Activated T-helper 1 cell treated with anti-CD3 and anti-CD28 coated beads, Interleukin-12 subunit alpha, Interleukin-12 subunit beta, Interleukin-2, Interleukin-4 antibody, amounts not matched to agents 30 ng/mL and 10 ng/mL and 1 ng/mL, durations not matched to agents 14 hours and 24 hours and 36 hours (primary cell): ENCODE measurements around the gene SFMBT2. TPM values are rescaled to one million over a fixed set of nuclear protein-coding genes. Genes with fewer than 3 reads are reported as not detected.
"Not testable (repeated sequence)": the region's sequence is repeated elsewhere in the genome, so short reads cannot be mapped to it uniquely, and the experiment has no call there.

Source experiments
- DNase-seq: peaks from one replicate; pipeline ENCODE4 v3.0.0; 2021; ENCODE audit warnings: low spot score
- H3K27ac Mint-ChIP-seq: one replicate; pipeline ENCODE4 v1.8.0; 2021; ENCODE audit warnings: mild to moderate bottlenecking, mixed read lengths
- H3K27me3 Mint-ChIP-seq: one replicate; pipeline ENCODE4 v1.8.0; 2022; ENCODE audit warnings: mild to moderate bottlenecking, moderate library complexity, mixed read lengths; ENCODE audit not compliant: insufficient read depth
- H3K36me3 Mint-ChIP-seq: one replicate; pipeline ENCODE4 v1.8.0; 2021; ENCODE audit warnings: low read depth, mixed read lengths
- H3K4me1 Mint-ChIP-seq: one replicate; pipeline ENCODE4 v1.8.0; 2021; ENCODE audit warnings: low read depth, mixed read lengths
- H3K4me3 Mint-ChIP-seq: one replicate; pipeline ENCODE4 v1.8.0; 2021; ENCODE audit warnings: mild to moderate bottlenecking, moderate library complexity, mixed read lengths
- H3K9me3 Mint-ChIP-seq: one replicate; pipeline ENCODE4 v1.8.0; 2021; ENCODE audit warnings: mixed read lengths
- intact Hi-C: fragments of 100-400 bp; cut with micrococcal nuclease; formaldehyde crosslinking; loops from one replicate; pipeline ENCODE4 v1.15.1; 2024
- total RNA-seq: library from RNA; stranded (reverse); gene quantifications from 2 replicates; pipeline ENCODE4 v1.2.3, GENCODE V29; 2022

The SFMBT2 gene
- total RNA-seq, 1 donor from 2014 or later, result 39.1 TPM

- Mint-ChIP-seq H3K36me3 (peaks cover 18% of the 10 kb centered on the region), H3K4me1 (peaks cover 59% of the 10 kb centered on the region), H3K27me3 (no peaks in the 10 kb centered on the region), H3K27ac (peak overlapping the region; percentile 29), H3K9me3 (no peaks in the 10 kb centered on the region), H3K4me3 (no peak overlapping the region)
- no peak for DNase-seq
- intact Hi-C loops, result no loop called here
These were observed 94.9 kb downstream of the SFMBT2 start for GRCh38 chr10:7315906-7316305.

GRCh38 chr10:7314170-7314569 lies 96.7 kb downstream of the SFMBT2 start:
- H3K36me3 Mint-ChIP-seq, result peaks cover 15% of the 10 kb centered on the region
- H3K4me1 Mint-ChIP-seq, result peaks cover 45% of the 10 kb centered on the region
- H3K4me3 Mint-ChIP-seq, result no peak overlapping the region
- no peaks in the 10 kb centered on the region for H3K27me3 Mint-ChIP-seq
- DNase-seq, result no peak
- peak overlapping the region; percentile 89 for H3K27ac Mint-ChIP-seq
- intact Hi-C loops, result loop anchor here (1.0 kb wide), 3 partner anchors 38 to 95 kb away; no protein-coding TSS in a partner anchor
- no peaks in the 10 kb centered on the region for H3K9me3 Mint-ChIP-seq

- DNase-seq, result no peak
- intact Hi-C loops, result no loop called here
- H3K4me3 Mint-ChIP-seq, result no peak overlapping the region
- peaks cover 15% of the 10 kb centered on the region for H3K36me3 Mint-ChIP-seq
- H3K27me3 Mint-ChIP-seq, result no peaks in the 10 kb centered on the region
- H3K4me1 Mint-ChIP-seq, result peaks cover 28% of the 10 kb centered on the region
- H3K9me3 Mint-ChIP-seq, result peaks cover 5% of the 10 kb centered on the region
- no peak overlapping the region for H3K27ac Mint-ChIP-seq
These were observed 98.4 kb downstream of the SFMBT2 start for GRCh38 chr10:7312488-7312857.

GRCh38 chr10:7311850-7312487 lies 98.9 kb downstream of the SFMBT2 start:
- H3K4me1 Mint-ChIP-seq, result peaks cover 28% of the 10 kb centered on the region
- H3K27me3 Mint-ChIP-seq, DNase-seq, H3K4me3 Mint-ChIP-seq, H3K27ac Mint-ChIP-seq, intact Hi-C loops, H3K9me3 Mint-ChIP-seq: not testable (repeated sequence)
- H3K36me3 Mint-ChIP-seq, result peaks cover 18% of the 10 kb centered on the region

GRCh38 chr10:7311218-7311849 lies 99.5 kb downstream of the SFMBT2 start:
- Mint-ChIP-seq H3K9me3 (peaks cover 14% of the 10 kb centered on the region), H3K4me1 (peaks cover 28% of the 10 kb centered on the region), H3K4me3 (no peak overlapping the region), H3K36me3 (peaks cover 22% of the 10 kb centered on the region), H3K27ac (no peak overlapping the region), H3K27me3 (no peaks in the 10 kb centered on the region)
- intact Hi-C loops, result no loop called here
- no peak for DNase-seq

- Mint-ChIP-seq H3K4me1 (peaks cover 19% of the 10 kb centered on the region), H3K9me3 (peaks cover 14% of the 10 kb centered on the region), H3K27ac (no peak overlapping the region), H3K27me3 (no peaks in the 10 kb centered on the region), H3K36me3 (peaks cover 22% of the 10 kb centered on the region), H3K4me3 (no peak overlapping the region)
- intact Hi-C loops, result no loop called here
- no peak for DNase-seq
These were observed 100.8 kb downstream of the SFMBT2 start for GRCh38 chr10:7310076-7310475.

- DNase-seq, result no peak
- Mint-ChIP-seq H3K4me3 (no peak overlapping the region), H3K36me3 (peaks cover 22% of the 10 kb centered on the region), H3K9me3 (peaks cover 14% of the 10 kb centered on the region), H3K27me3 (no peaks in the 10 kb centered on the region), H3K27ac (no peak overlapping the region), H3K4me1 (peaks cover 8% of the 10 kb centered on the region)
- intact Hi-C loops, result no loop called here
These were observed 102.0 kb downstream of the SFMBT2 start for GRCh38 chr10:7308826-7309225.

GRCh38 chr10:7306616-7307015 lies 104.2 kb downstream of the SFMBT2 start:
- intact Hi-C loops, result no loop called here
- H3K36me3 Mint-ChIP-seq, result peaks cover 24% of the 10 kb centered on the region
- no peaks in the 10 kb centered on the region for H3K27me3 Mint-ChIP-seq
- H3K4me1 Mint-ChIP-seq, result peaks cover 21% of the 10 kb centered on the region
- peaks cover 14% of the 10 kb centered on the region for H3K9me3 Mint-ChIP-seq
- H3K27ac Mint-ChIP-seq, result no peak overlapping the region
- H3K4me3 Mint-ChIP-seq, result no peak overlapping the region
- DNase-seq, result no peak

- Mint-ChIP-seq H3K4me3 (no peak overlapping the region), H3K27me3 (no peaks in the 10 kb centered on the region), H3K4me1 (peaks cover 21% of the 10 kb centered on the region), H3K27ac (no peak overlapping the region), H3K36me3 (peaks cover 24% of the 10 kb centered on the region), H3K9me3 (peaks cover 14% of the 10 kb centered on the region)
- DNase-seq, result no peak
- intact Hi-C loops, result no loop called here
These were observed 104.7 kb downstream of the SFMBT2 start for GRCh38 chr10:7306147-7306546.

- DNase-seq, result no peak
- peaks cover 14% of the 10 kb centered on the region for H3K9me3 Mint-ChIP-seq
- no peak overlapping the region for H3K27ac Mint-ChIP-seq
- H3K36me3 Mint-ChIP-seq, result peaks cover 23% of the 10 kb centered on the region
- no peaks in the 10 kb centered on the region for H3K27me3 Mint-ChIP-seq
- no peak overlapping the region for H3K4me3 Mint-ChIP-seq
- intact Hi-C loops, result no loop called here
- peaks cover 27% of the 10 kb centered on the region for H3K4me1 Mint-ChIP-seq
These were observed 105.8 kb downstream of the SFMBT2 start for GRCh38 chr10:7305053-7305452.

GRCh38 chr10:7304110-7304509 lies 106.7 kb downstream of the SFMBT2 start:
- intact Hi-C loops, result no loop called here
- H3K27me3 Mint-ChIP-seq, result no peaks in the 10 kb centered on the region

GRCh38 chr10:7302930-7303557 lies 107.8 kb downstream of the SFMBT2 start:
- peak overlapping the region; percentile 59 for H3K27ac Mint-ChIP-seq
- no peaks in the 10 kb centered on the region for H3K27me3 Mint-ChIP-seq
- H3K9me3 Mint-ChIP-seq, result peaks cover 10% of the 10 kb centered on the region
- H3K4me3 Mint-ChIP-seq, result no peak overlapping the region
- intact Hi-C loops, result no loop called here
- H3K4me1 Mint-ChIP-seq, result peaks cover 40% of the 10 kb centered on the region
- no peak for DNase-seq
- H3K36me3 Mint-ChIP-seq, result peaks cover 18% of the 10 kb centered on the region

More at GRCh38 chr10:7304110-7304509, 106.7 kb downstream of the SFMBT2 start:
- Mint-ChIP-seq H3K27ac (peak overlapping the region; percentile 12), H3K4me1 (peaks cover 31% of the 10 kb centered on the region), H3K36me3 (peaks cover 20% of the 10 kb centered on the region), H3K4me3 (no peak overlapping the region), H3K9me3 (peaks cover 14% of the 10 kb centered on the region)
- DNase-seq, result no peak

GRCh38 chr10:7302392-7302906 lies 108.4 kb downstream of the SFMBT2 start:
- intact Hi-C loops, result no loop called here
- Mint-ChIP-seq H3K36me3 (peaks cover 18% of the 10 kb centered on the region), H3K27me3 (no peaks in the 10 kb centered on the region), H3K4me3 (no peak overlapping the region), H3K4me1 (peaks cover 46% of the 10 kb centered on the region), H3K9me3 (peaks cover 9% of the 10 kb centered on the region), H3K27ac (peak overlapping the region; percentile 64)
- DNase-seq, result no peak
